Measurements from ENCODE around the gene KCNT2.

DNA sequence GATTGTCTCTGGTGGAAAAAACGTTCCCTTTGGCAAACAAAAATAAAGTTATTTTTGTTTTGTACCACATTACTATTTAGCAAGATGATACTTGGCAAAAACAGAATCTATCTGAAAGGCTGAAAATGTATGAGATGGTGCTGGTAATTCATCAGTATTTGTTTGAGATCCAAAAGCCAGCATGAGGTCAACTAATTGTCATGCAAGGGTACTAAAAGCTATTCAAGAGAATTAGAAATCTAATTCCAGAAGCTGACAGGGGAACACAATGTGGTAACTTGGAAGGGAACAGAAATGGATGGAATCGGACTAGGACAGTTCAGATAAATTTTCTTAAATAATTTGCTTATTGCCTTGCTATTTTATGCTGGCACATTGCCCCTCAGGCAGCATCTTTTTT is 263.8 kb downstream of the KCNT2 start:
- TF ChIP-seq CTCF (IDR thresholded peaks at IDR 0.05; ENCODE audit: poor library complexity): no peak
- TF ChIP-seq EZH2 (IDR thresholded peaks at IDR 0.05; ENCODE audit: borderline replicate concordance): no peak
